Type B pancreatic cell (in vitro differentiated cells): ENCODE results near the gene SLC26A4. TPM values are rescaled to one million over a fixed set of nuclear protein-coding genes. Genes with fewer than 3 reads are reported as not detected.

Experiments
- DNase-seq: peaks from one replicate; pipeline ENCODE4 v3.0.0; 2021; ENCODE audit warnings: mixed read lengths; ENCODE audit not compliant: unreplicated experiment; ENCODE audit errors: extremely low spot score
- H3K27ac Mint-ChIP-seq: 2 replicates; pipeline ENCODE4 v1.8.0; 2021; ENCODE audit warnings: mild to moderate bottlenecking, mixed read lengths
- H3K27me3 Mint-ChIP-seq: 2 replicates; pipeline ENCODE4 v1.8.0; 2021; ENCODE audit warnings: mixed read lengths
- H3K36me3 Mint-ChIP-seq: 2 replicates; pipeline ENCODE4 v1.8.0; 2021; ENCODE audit warnings: mixed read lengths
- H3K4me1 Mint-ChIP-seq: one replicate; pipeline ENCODE4 v1.8.0; 2021; ENCODE audit warnings: mixed read lengths; ENCODE audit not compliant: unreplicated experiment
- H3K4me3 Mint-ChIP-seq: 2 replicates; pipeline ENCODE4 v1.8.0; 2021; ENCODE audit warnings: mild to moderate bottlenecking, mixed read lengths
- H3K9me3 Mint-ChIP-seq: 2 replicates; pipeline ENCODE4 v1.8.0; 2021; ENCODE audit warnings: mixed read lengths
- CTCF ChIP-seq: fragments of 200-600 bp; sonication (generic); conservative IDR thresholded peaks from 2 replicates; pipeline ENCODE4 v1.5.0; 2021; ENCODE audit warnings: antibody characterized with exemption, mild to moderate bottlenecking
- total RNA-seq: library from RNA; stranded (reverse); gene quantifications from 2 replicates; pipeline ENCODE4 v1.2.1, GENCODE V29; 2021; ENCODE audit warnings: low replicate concordance

Gene SLC26A4
- total RNA-seq, 1 donor from 2014 or later, result not detected

- H3K27ac Mint-ChIP-seq, result no peak overlapping the region
Observed at GRCh38 chr7:107682886-107683285, 22.3 kb downstream of the SLC26A4 start.

GRCh38 chr7:107684287-107684686 lies 23.7 kb downstream of the SLC26A4 start:
- H3K4me3 Mint-ChIP-seq, result no peak overlapping the region
- no peak for TF ChIP-seq CTCF
- H3K36me3 Mint-ChIP-seq, result no peaks in the 10 kb centered on the region
- no peaks in the 10 kb centered on the region for H3K9me3 Mint-ChIP-seq
- no peaks in the 10 kb centered on the region for H3K4me1 Mint-ChIP-seq
- H3K27me3 Mint-ChIP-seq, result peaks cover 13% of the 10 kb centered on the region
- no peak overlapping the region for H3K27ac Mint-ChIP-seq
- no peak for DNase-seq

More at GRCh38 chr7:107682886-107683285, 22.3 kb downstream of the SLC26A4 start:
- H3K36me3 Mint-ChIP-seq, result no peaks in the 10 kb centered on the region
- DNase-seq, result no peak
- no peaks in the 10 kb centered on the region for H3K9me3 Mint-ChIP-seq
- TF ChIP-seq CTCF, result no peak
- H3K4me1 Mint-ChIP-seq, result no peaks in the 10 kb centered on the region
- H3K27me3 Mint-ChIP-seq, result peaks cover 6% of the 10 kb centered on the region
- no peak overlapping the region for H3K4me3 Mint-ChIP-seq

- DNase-seq, result no peak
- peaks cover 14% of the 10 kb centered on the region for H3K27me3 Mint-ChIP-seq
- no peaks in the 10 kb centered on the region for H3K9me3 Mint-ChIP-seq
- no peak for TF ChIP-seq CTCF
- no peaks in the 10 kb centered on the region for H3K4me1 Mint-ChIP-seq
- H3K36me3 Mint-ChIP-seq, result no peaks in the 10 kb centered on the region
- H3K4me3 Mint-ChIP-seq, result no peak overlapping the region
- no peak overlapping the region for H3K27ac Mint-ChIP-seq
Observed at GRCh38 chr7:107684947-107685463, 24.4 kb downstream of the SLC26A4 start.

- H3K27me3 Mint-ChIP-seq, result peaks cover 17% of the 10 kb centered on the region
- H3K36me3 Mint-ChIP-seq, result no peaks in the 10 kb centered on the region
- no peaks in the 10 kb centered on the region for H3K9me3 Mint-ChIP-seq
- no peaks in the 10 kb centered on the region for H3K4me1 Mint-ChIP-seq
- no peak for DNase-seq
- no peak overlapping the region for H3K4me3 Mint-ChIP-seq
- H3K27ac Mint-ChIP-seq, result no peak overlapping the region
- no peak for TF ChIP-seq CTCF
Observed at GRCh38 chr7:107686816-107687387, 26.3 kb downstream of the SLC26A4 start.

GRCh38 chr7:107687656-107688055 lies 27.0 kb downstream of the SLC26A4 start:
- Mint-ChIP-seq H3K27me3 (peaks cover 22% of the 10 kb centered on the region), H3K36me3 (no peaks in the 10 kb centered on the region), H3K9me3 (no peaks in the 10 kb centered on the region), H3K27ac (no peak overlapping the region), H3K4me1 (no peaks in the 10 kb centered on the region), H3K4me3 (no peak overlapping the region)
- TF ChIP-seq CTCF, result no peak
- no peak for DNase-seq

- no peak overlapping the region for H3K4me3 Mint-ChIP-seq
- no peaks in the 10 kb centered on the region for H3K36me3 Mint-ChIP-seq
- DNase-seq, result no peak
- no peaks in the 10 kb centered on the region for H3K4me1 Mint-ChIP-seq
- peaks cover 39% of the 10 kb centered on the region for H3K27me3 Mint-ChIP-seq
- H3K9me3 Mint-ChIP-seq, result no peaks in the 10 kb centered on the region
- no peak for TF ChIP-seq CTCF
- no peak overlapping the region for H3K27ac Mint-ChIP-seq
Observed at GRCh38 chr7:107689553-107689952, 28.9 kb downstream of the SLC26A4 start.
